Measurements from ENCODE around the gene EPGN. TPM values are rescaled to one million over a fixed set of nuclear protein-coding genes. Genes with fewer than 3 reads are reported as not detected.

Gene EPGN
- total and polyA plus RNA-seq, 2 of the 8 experiments (the other 6 are each of a cell fraction or from before 2014, with no cell fraction given) = not detected

- no peaks in the 10 kb centered on the region for H3K23me2 ChIP-seq (ENCODE audit: low read depth, low read length)
- TF ChIP-seq MAFK (IDR thresholded peaks at IDR 0.05; ENCODE audit: low read depth, low read length) (no peak), HDAC6 (IDR thresholded peaks at IDR 0.05; ENCODE audit: low read depth, low read length) (no peak), KDM4A (IDR thresholded peaks at IDR 0.05; ENCODE audit: low read depth, low read length, severe bottlenecking) (no peak), NRF1 (IDR thresholded peaks at IDR 0.05; ENCODE audit: low read depth, low read length) (no peak), EZH2 (IDR thresholded peaks at IDR 0.05; ENCODE audit: low read depth, low read length, severe bottlenecking) (no peak), GTF2F1 (IDR thresholded peaks at IDR 0.05; ENCODE audit: borderline replicate concordance, low read depth, low read length) (no peak), CBX5 (IDR thresholded peaks at IDR 0.05; ENCODE audit: low read depth, low read length) (no peak)
- H4K20me1 ChIP-seq (replicated peaks in 1 of 2; ENCODE audit: control insufficient read depth in 1 of 2, insufficient read depth in 2 of 2, low read length in 2 of 2) = no peaks in the 10 kb centered on the region
- H3K79me1 ChIP-seq (ENCODE audit: low read depth, low read length) = no peaks in the 10 kb centered on the region
- no peaks in the 10 kb centered on the region for H3K79me2 ChIP-seq (ENCODE audit: control insufficient read depth in 1 of 2, insufficient read depth in 2 of 2, low read length in 2 of 2)
- H3K9me3 ChIP-seq (ENCODE audit: insufficient read depth in 2 of 2, low read depth in 1 of 2, low read length in 1 of 2) = no peaks in the 10 kb centered on the region
- no peaks in the 10 kb centered on the region for H3K4me1 ChIP-seq (replicated peaks in 1 of 4; ENCODE audit: control insufficient read depth in 3 of 4, insufficient read depth in 4 of 4, low read length in 3 of 4)
- H2BK15ac ChIP-seq (ENCODE audit: low read length) = no peak overlapping the region
- ChIA-PET POLR2A (ENCODE audit: partially characterized antibody) (no interaction called here), CTCF (ENCODE audit: partially characterized antibody) (interaction anchor here (0.6 to 2.6 kb wide), 6 partner anchors 11 to 655 kb away, joined by 3 to 17 read pairs (median 5); no protein-coding TSS in a partner anchor)
- no peak overlapping the region for H2BK20ac ChIP-seq (ENCODE audit: low read length)
- no peak overlapping the region for H3K4me3 ChIP-seq (ENCODE audit: extremely low read depth in 1 of 4, insufficient read depth in 2 of 4, low read depth in 3 of 4, low read length in 4 of 4)
- H2AK5ac ChIP-seq (ENCODE audit: low read depth, low read length) = no peak overlapping the region
- H4K5ac ChIP-seq (ENCODE audit: insufficient read length, low read depth, low read length) = no peak overlapping the region
- H3K36me3 ChIP-seq (ENCODE audit: control insufficient read depth in 2 of 4, insufficient read depth in 4 of 4, low read length in 3 of 4) = no peaks in the 10 kb centered on the region
- FAIRE-seq = no peak
- no peak overlapping the region for H2BK120ac ChIP-seq (replicated peaks; ENCODE audit: low read depth, low read length)
- no peak overlapping the region for H3K9ac ChIP-seq (replicated peaks in 1 of 4; ENCODE audit: extremely low read depth in 1 of 4, low read depth in 3 of 4, low read length in 3 of 4)
- no peak overlapping the region for H2AFZ ChIP-seq (ENCODE audit: low read length)
- H3K4me2 ChIP-seq (ENCODE audit: insufficient read depth in 1 of 2, low read depth in 2 of 2, low read length in 2 of 2) = no peak overlapping the region
- H3K23ac ChIP-seq (ENCODE audit: insufficient read length) = no peak overlapping the region
- H3K27me3 ChIP-seq (replicated peaks in 1 of 4; ENCODE audit: control insufficient read depth in 3 of 4, extremely low read depth in 1 of 4, insufficient read depth in 3 of 4, low read length in 3 of 4) = no peaks in the 10 kb centered on the region
- H3K18ac ChIP-seq (ENCODE audit: extremely low read depth, low read length) = no peak overlapping the region
- no peak overlapping the region for H2BK12ac ChIP-seq (ENCODE audit: low read depth, low read length)
- no peak overlapping the region for H4K8ac ChIP-seq (ENCODE audit: extremely low read depth, insufficient read depth, low read length)
- no peak overlapping the region for H3K14ac ChIP-seq (ENCODE audit: insufficient read length)
- no peak overlapping the region for H4K91ac ChIP-seq (replicated peaks; ENCODE audit: insufficient read length, low read length)
- no peak for DNase-seq (ENCODE audit: low read depth in 1 of 2, low spot score in 2 of 2)
- H3K4ac ChIP-seq (replicated peaks; ENCODE audit: insufficient read length, low read depth, low read length) = no peak overlapping the region
- H3K27ac ChIP-seq (ENCODE audit: low read depth, low read length) = no peak overlapping the region
- H3K56ac ChIP-seq (replicated peaks; ENCODE audit: insufficient read length, low read depth, low read length) = no peak overlapping the region
- no peak overlapping the region for H2BK5ac ChIP-seq (ENCODE audit: low read depth, low read length)
Observed at GRCh38 chr4:74309223-74309622, 953 bp downstream of the EPGN start.

All from H1 (cell line).